Measurements from ENCODE around the gene MPST.
A peak's percentile ranks its signal among the peaks of the same experiment; 100 is the strongest.
"Not testable (repeated sequence)": the region's sequence is repeated elsewhere in the genome, so short reads cannot be mapped to it uniquely, and the experiment has no call there.

Gene MPST

DNA sequence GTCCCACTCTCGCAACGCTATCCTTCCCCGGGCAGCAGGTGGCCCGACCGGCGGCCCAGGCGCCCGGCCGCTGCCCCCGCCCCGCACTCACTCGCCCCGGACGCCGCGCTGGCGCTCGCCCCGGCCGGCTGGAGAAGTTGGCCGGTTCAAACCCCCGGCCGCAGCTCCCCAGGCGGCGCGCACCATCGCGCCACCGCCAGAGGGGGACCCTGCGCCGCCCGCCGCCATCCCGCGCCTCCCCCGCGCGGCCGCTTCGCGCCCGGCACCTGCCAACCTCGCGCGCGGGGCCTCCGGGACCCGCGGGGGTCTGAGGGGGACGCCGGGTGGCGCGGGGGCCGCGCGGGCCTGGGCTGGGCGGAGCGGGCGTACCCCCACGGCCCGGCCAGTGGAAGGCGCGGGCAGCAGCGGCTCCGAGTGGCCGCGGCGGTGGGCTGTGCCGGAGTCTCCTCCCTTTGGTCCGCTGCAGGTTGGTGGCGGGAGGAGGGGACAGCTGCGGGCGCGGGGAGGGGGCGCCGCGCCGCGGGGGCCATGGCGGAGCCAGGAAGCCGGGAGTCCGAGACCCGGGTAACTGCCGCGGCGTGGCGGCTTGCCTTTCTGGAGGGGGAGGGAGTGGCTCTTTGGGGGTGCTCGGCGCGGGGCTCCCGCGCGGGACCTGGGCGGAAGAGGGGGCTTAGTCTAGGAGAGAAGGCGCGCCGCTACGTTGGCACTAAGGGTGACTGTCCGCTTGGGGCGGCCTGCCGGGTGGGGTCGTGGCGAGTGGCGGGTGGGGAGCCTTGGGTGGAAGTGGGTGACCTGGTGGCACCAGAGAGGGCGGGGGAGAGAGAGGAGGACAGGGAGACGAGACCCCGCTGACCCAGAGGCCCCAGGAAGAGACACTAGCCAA lies at the start of gene MPST, which contains the start of gene TST:
MPST (plus strand) TSS at position 434 of the 883 bp plus-strand sequence; CDS start at position 529, 95 bp downstream.
TST (minus strand) TSS at position 139 of the 883 bp plus-strand sequence. CDS start 715 bp downstream, outside the sequence.
- DNase-seq = peak; percentile 45

DNA sequence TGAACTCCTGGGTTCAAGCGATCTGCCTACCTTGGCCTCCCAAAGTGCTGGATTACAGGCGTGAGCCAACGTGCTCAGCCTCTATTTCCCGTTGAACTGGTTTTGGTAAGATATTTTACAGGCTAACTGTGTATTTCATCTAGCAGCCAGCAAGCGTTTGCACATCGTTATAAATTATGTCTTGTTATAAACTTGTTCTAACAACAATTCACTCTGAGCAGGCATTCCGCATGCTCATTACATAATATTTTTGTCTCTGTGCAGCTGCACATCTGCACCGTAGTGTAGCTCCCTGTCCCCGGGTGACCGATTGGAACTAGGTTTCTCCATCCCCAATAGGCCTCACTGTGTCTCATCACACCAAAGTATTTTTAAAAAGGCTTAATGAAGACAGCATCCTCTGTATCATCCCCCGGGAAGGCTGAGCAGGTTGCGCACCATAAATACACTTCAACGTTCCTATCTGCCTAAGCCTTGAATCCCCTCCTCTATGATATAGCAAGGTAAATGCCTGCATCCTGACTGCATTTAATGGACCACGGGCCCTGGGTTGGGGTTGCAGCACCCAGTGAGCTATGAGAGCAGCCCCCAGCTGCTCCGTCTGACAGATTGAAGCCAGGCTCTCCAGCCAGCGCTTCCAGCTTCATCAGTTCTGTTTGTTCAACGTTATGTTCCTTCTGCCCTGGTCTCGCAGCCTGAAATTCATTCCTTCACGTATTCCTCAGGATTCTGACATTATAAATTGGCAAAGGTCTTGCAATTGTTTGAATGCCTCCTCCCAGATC lies 48.0 kb upstream of the MPST start:
- DNase-seq = no peak

GRCh38 chr22:36976606-36977005 lies 42.9 kb upstream of the MPST start:
- DNase-seq = no peak

DNA sequence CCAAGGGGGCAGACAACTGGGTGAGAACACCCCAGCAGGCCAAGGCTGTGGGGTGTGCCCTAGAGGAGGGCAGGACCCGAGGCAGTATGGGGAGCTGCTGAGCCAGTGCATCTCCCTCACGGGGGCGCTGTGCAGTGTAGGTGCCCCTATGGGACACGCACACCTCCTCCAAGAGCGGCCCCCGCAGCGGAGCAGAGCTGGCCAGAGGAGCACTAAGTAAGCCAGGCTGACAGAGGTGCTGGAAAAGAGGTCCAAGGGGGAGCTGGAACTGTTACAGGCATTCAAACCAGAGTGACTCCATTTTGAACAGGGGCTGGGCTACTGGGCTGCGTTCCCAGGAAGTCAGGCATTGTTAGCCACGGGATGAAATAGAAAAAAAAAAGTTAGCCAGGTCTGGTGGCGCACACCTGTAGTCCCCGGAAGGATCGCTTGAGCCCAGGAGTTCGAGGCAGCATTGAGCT lies 42.1 kb upstream of the MPST start:
- DNase-seq = peak; percentile 81

GRCh38 chr22:36977947-36978660 lies 41.4 kb upstream of the MPST start:
- DNase-seq = peak; percentile 90

- no peak for DNase-seq
These were observed 40.3 kb upstream of the MPST start for GRCh38 chr22:36979016-36979910.

DNA sequence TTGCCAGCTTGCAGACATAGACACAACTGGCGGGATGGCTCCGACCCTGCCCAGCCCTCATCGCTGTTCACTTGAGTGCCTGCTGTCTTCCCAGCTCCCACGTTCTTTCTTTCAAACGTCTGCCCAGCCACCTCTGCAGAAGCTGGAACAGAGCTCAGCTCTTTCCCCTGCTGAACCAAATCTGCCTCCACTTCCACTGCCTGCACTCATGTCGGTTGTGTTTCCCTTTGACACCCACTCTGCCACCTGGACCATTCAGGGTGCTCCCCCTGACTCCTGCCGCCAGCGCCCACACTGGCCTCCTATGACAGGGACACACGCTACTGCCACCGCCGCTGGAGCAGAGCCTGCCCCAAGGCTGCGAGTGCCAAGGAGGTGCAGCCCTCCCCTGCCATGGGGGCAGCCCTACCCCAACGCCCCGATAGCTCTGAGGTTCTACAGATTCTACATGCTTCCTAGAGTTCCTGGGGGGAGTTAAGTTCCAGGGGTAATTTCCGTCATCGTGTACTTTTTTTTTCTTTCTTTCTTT lies 38.2 kb upstream of the MPST start:
- DNase-seq = no peak

GRCh38 chr22:36982136-36982535 lies 37.4 kb upstream of the MPST start:
- no peak for DNase-seq

DNA sequence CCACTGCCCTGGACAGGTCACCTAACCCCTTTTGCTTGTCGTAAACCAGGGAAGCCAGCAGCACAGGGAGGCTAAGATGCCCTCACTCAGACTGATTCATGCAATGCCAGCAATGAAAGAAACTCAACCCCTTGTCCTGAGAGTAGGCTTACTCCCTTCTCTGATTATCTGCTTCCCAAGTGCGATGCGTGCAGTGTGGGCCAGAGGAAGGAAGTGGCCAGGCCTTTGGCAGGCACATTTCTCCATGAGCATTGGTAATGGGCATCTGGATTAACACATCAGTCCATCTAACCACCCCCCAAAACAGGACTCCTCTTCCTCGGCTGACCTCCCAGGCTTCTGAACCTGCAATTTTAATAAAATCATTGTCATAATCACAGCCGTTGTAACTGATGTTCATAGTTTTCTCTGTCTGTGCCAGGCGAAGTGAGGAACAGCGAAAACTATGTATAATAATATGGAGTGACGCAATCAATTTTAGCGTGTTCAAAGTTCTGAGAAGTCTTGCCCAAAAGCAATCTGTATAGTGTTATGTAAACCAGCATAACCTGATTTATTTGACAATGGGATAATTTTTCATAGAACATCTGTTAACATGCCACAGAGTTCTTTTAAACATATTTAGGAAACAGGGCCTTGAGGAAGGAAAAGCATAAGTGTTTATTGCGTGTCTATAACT lies 34.2 kb upstream of the MPST start:
- DNase-seq = no peak

DNA sequence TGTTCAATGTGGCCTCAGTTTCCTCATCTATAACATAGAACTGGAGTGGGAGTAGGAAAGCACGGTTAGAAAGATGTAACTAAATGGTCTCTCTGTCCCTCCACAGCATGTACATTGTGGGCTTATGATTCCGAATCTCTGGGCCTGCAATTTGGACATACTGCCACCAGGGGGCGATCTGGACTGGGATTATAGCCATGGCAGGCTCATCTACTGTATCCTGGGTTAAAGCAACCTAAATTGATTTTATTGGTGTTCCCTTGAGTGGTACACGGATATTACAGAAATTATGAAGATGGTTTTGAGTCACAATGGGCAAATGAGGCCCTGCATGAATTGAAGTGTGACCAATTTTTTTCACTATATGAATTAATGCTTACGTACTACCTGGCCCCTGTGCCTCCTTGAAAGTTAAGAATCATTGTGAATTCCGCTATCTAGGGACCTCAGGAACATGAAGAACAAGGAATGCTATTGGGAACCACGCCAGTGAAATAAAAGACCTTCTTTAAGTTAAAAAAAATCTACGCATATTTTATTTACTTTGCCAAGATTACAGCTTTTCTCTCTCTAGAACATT lies 33.2 kb upstream of the MPST start:
- peak; percentile 38 for DNase-seq

DNA sequence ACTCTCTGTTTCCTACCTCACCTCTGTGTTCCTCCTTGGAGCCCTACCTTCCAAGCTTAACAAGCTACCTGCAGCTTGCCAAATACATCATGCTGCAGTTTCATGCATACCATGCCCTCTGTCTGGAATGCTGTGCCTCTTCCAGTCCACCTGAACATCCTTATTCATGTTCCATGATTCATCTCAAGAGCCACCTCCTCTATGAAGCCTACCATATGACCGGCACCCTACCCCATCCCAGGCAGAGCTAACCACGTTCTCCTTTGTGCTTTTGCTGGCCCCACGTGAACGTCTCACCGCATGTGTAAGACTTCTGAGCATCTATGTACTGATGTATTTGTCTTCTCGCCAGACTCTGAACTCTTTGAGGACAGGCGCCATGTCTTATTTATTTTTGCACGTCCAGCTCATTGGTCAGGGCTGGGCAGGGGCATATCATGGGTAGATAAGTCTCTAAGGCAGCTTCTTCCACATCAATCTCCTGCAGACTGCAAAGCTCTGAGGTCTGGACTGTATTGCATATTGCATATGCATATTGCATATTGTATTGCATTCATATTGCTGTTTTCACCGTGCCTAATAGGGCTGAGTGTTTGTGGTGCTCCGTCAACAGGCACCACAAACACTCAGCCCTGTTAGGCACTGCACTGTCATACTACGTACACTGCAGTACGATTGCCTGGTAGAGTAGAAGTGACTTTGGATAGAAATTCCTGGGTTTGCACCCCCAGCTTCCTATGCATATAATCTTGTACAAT lies 31.3 kb upstream of the MPST start:
- DNase-seq = no peak

DNA sequence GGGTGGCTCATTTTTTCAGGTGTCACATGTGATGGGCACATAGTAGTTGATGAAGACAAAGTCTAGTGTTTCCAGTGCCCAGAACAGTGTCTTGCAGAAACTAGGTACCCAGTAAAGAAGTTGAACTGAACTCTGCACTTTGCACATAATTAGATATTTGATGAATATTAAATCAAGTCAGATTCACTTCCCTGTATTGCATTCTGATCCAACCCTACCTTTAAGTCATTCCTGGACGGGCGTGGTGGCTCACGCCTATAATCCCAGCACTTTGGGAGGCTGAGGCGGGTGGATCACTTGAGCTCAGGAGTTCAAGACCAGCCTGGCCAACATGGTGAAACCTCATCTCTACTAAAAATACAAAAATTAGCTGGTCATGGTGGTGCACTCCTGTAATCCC lies 30.5 kb upstream of the MPST start:
- DNase-seq = not testable (repeated sequence)

DNA sequence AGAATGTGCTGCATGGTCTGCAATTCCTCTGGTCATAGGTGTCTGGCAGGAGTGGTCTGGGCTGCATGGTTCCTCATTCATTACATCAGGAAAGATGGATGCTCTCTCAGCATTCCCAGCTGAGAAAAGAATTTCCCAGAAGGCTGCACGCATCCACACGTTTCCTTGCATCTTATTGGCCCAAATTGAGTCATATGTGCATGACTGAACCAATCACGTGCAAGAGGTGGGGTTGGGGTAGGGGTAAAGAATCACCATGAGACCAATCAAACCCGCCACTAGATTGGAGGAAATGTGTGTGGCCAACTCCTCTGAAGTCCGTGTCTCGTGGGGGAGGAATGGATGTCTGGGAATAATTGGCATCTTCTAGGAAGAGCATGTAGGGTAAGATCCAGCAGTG lies 29.1 kb upstream of the MPST start:
- no peak for DNase-seq

DNA sequence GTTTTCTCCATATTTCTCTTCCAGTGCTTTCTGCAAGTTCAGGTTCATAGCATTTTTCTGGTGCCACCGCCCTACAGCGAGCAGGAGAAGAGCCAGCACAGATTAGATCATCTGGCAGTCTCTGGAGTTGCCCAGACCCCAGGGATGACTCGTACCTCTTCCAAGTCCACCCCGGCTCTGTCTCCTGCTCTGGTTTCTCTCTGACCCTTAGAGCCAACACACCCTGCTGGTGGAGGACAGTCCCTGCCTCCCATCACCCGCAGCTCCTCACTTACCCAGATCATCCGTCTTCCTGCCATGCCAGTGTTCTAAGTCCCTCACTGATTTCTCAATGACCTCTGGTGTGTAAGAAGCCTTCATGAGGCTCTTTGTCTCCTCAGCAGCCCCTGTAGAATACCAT lies 28.3 kb upstream of the MPST start:
- DNase-seq = no peak

DNA sequence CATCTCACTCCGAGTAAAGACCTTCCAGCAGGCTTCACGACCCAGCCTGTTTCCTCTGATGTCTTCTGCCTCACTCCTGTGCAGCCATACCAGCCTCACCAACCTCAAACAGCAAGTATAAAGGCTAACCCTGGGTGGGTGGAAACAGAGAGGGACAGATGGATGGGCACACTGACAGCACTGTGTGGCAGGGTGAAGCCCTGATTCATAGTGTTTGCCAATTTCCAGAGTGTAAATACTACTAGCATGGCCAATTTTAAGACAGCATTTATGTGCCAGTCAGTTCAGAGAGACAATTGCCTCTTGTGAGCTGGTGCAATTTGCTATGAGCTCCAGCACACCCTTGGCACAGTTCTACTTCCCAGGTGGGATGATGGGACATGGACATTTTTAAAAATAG lies 21.8 kb upstream of the MPST start:
- no peak for DNase-seq

- no peak for DNase-seq
These were observed 20.8 kb upstream of the MPST start for GRCh38 chr22:36998620-36999351.

DNA sequence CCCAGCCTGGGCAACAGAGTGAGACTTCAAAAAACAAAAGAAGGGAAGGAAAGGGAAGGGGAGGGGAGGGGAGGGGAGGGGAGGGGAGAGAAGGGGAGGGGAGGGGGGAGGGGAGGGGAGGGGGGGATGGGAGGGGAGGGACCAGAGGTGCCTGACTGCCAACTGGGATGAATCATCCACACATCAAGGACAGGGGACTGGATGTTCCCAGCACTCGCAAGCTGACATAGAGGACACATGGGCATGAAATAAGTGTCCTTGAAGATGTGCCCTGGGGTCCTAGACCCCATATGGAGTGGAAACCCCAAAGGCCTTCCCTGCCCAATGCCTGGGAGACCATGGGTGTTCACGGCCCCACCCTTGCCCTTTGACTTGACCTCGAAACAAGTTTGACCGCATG lies 20.1 kb upstream of the MPST start:
- DNase-seq = no peak

DNA sequence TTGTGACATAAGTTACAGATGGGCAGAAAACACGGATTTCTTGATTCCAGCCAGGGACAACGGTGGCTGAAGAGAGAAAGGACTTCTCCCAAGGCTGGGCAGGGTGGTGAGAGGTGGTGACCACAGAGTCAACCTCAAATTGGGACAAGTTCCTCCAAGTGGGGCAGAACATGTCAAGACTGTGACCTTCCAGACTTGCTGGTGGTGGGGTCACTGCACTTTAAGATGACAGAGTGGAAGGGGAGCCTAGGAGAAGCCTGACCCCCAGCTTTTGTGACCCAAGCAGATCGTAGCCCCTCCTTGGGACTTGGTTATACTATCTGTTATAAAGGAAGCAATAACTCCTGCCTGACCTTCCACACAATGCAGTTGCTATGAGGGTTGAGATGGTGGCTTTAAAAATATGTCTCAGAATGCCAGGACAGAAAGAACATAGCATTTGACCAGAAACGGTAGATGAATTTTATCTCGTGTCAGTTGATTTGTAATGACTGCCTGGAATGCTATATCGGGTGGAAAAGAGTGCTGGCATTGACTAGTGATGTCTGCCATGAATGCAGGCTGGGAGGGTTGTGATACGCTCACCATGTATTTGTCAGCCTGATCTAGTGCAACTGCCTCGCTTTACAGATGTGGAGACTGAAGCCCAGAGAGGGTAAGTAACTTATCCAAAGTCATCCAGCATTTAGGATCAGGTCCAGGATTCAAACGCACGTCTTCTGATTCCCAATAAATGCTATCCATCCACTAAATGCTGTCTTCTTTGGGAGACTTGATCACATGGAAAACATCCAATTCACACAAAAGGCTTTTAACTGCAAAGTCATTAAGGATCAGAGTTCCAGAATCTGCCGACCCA lies 18.6 kb upstream of the MPST start:
- DNase-seq = no peak

Measured in activated naive CD4-positive, alpha-beta T cell treated with Interleukin-2 at 50 U/mL for 16 hours (primary cell).